Gastrocnemius medialis (tissue), 4 donors: ENCODE data around the gene IGF2BP1. TPM values are rescaled to one million over a fixed set of nuclear protein-coding genes. Genes with fewer than 3 reads are reported as not detected.
"Not testable (repeated sequence)": the region's sequence is repeated elsewhere in the genome, so short reads cannot be mapped to it uniquely, and the experiment has no call there.

Source experiments
- ATAC-seq, 2 donors: fragments of 150-250 bp; one replicate each; pipeline ENCODE4 v1.9.1; 2016
- DNase-seq, 2 donors: peaks; one replicate each; pipeline ENCODE4 v3.0.0-alpha.2; 2019
- H3K27ac ChIP-seq, 4 donors: fragments of 200-600 bp; sonication (generic); 1 replicate in 1 of 4; 2 replicates in 3 of 4; pipeline ENCODE4 v1.5.1; 2016 to 2018; ENCODE audit warnings: mild to moderate bottlenecking in 2 of 4, moderate library complexity in 1 of 4
- H3K27me3 ChIP-seq, 3 donors: fragments of 200-600 bp; sonication (generic) in 2 of 3; 1 replicate in 1 of 3; 2 replicates in 2 of 3; pipeline versions ENCODE4 v1.5.1 to v1.6.0; 2016 to 2019; ENCODE audit warnings: mild to moderate bottlenecking in 1 of 3, moderate library complexity in 1 of 3
- H3K36me3 ChIP-seq, 2 donors: fragments of 200-600 bp; sonication (generic) in 1 of 2; one replicate each; pipeline ENCODE4 v1.5.1; 2017 to 2018
- H3K4me1 ChIP-seq, 2 donors: fragments of 200-600 bp; sonication (generic) in 1 of 2; one replicate each; pipeline ENCODE4 v1.5.1; 2016 to 2017; ENCODE audit warnings: mild to moderate bottlenecking in 2 of 2
- H3K4me3 ChIP-seq, 4 donors: fragments of 200-600 bp; sonication (generic) in 3 of 4; 1 replicate in 1 of 4; 2 replicates in 3 of 4; pipeline ENCODE4 v1.5.1; 2016 to 2019; ENCODE audit warnings: mild to moderate bottlenecking in 2 of 4
- H3K9me3 ChIP-seq, 3 donors: fragments of 200-600 bp; sonication (generic) in 2 of 3; 1 replicate in 1 of 3; 2 replicates in 2 of 3; pipeline ENCODE4 v1.5.1; 2016 to 2019
- CTCF ChIP-seq, 5 experiments: fragments of 450-650 bp in 3 of 5; fragments of 200-600 bp in 2 of 5; sonication (generic) in 2 of 5; IDR thresholded peaks in 4 of 5; conservative IDR thresholded peaks in 1 of 5; 1 replicate in 4 of 5; 2 replicates in 1 of 5; pipeline ENCODE4 v1.5.1; 2016 to 2019; ENCODE audit warnings: antibody characterized with exemption in 5 of 5, mild to moderate bottlenecking in 3 of 5, moderate library complexity in 3 of 5
- POLR2A ChIP-seq, 2 donors: fragments of 450-650 bp; IDR thresholded peaks; one replicate each; pipeline ENCODE4 v1.6.1; 2017; ENCODE audit warnings: antibody characterized with exemption in 2 of 2, mild to moderate bottlenecking in 2 of 2, moderate library complexity in 2 of 2
- in situ Hi-C, 4 donors: fragments of 200-750 bp; cut with MboI; loops; one replicate each; pipeline versions ENCODE4 v1.15.0 to v1.8.0; 2017; ENCODE audit warnings: low sequenced_read_pairs in 4 of 4
- intact Hi-C: fragments of 100-400 bp; cut with DNase I; formaldehyde crosslinking; loops from one replicate; pipeline ENCODE4 v1.15.1; 2023; ENCODE audit warnings: low total_unique reads
- total RNA-seq, 4 donors: library from RNA; depleted of rRNA; stranded (reverse); fragments of >200 nt; gene quantifications; one replicate each; pipeline versions ENCODE4 v1.1.0 to v1.2.3, GENCODE V29; 2016

Gene IGF2BP1
- total RNA-seq, 4 donors from 2014 or later: not detected

GRCh38 chr17:49101054-49101534 lies 103.9 kb downstream of the IGF2BP1 start:
- ATAC-seq (no peak), DNase-seq (no peak)
- TF ChIP-seq CTCF (IDR thresholded peaks at IDR 0.05 in 4 of 5, conservative IDR thresholded peaks at IDR 0.05 in 1 of 5) (no peak), POLR2A (IDR thresholded peaks at IDR 0.05) (no peak)
- Histone ChIP-seq H3K27ac (no peak overlapping the region), H3K4me3 (no peak overlapping the region), H3K4me1 (no peaks in the 10 kb centered on the region), H3K36me3 (no peaks in the 10 kb centered on the region), H3K9me3 (no peaks in the 10 kb centered on the region), H3K27me3 (peaks cover 0 to 6% (median 3%) of the 10 kb centered on the region in 3 donors)
- in situ Hi-C loops (no loop called here), intact Hi-C loops (no loop called here)

GRCh38 chr17:49103360-49103759 lies 106.2 kb downstream of the IGF2BP1 start:
- H3K36me3 ChIP-seq, ATAC-seq, in situ Hi-C loops, H3K4me1 ChIP-seq, H3K9me3 ChIP-seq, H3K4me3 ChIP-seq, H3K27ac ChIP-seq, H3K27me3 ChIP-seq, intact Hi-C loops, DNase-seq: not testable (repeated sequence)

GRCh38 chr17:49104511-49105074 lies 107.4 kb downstream of the IGF2BP1 start:
- Histone ChIP-seq H3K36me3 (no peaks in the 10 kb centered on the region), H3K27me3 (peaks cover 0 to 8% (median 3%) of the 10 kb centered on the region in 3 donors), H3K27ac (no peak overlapping the region), H3K9me3 (no peaks in the 10 kb centered on the region), H3K4me1 (no peaks in the 10 kb centered on the region), H3K4me3 (no peak overlapping the region)
- TF ChIP-seq CTCF (IDR thresholded peaks at IDR 0.05 in 4 of 5, conservative IDR thresholded peaks at IDR 0.05 in 1 of 5) (no peak), POLR2A (IDR thresholded peaks at IDR 0.05) (no peak)
- ATAC-seq (no peak), DNase-seq (no peak)
- intact Hi-C loops: no loop called here
- in situ Hi-C loops: no loop called here

Other genes starting within 250 kb of the IGF2BP1 start
- under 1 TPM in 2 of 4 donors, not detected in 2; 0.10 TPM for gene TTLL6, start 180.2 kb upstream of the IGF2BP1 start, total RNA-seq
- gene CALCOCO2, start 166.3 kb upstream of the IGF2BP1 start, total RNA-seq: 100 to 1,000 TPM; 104 to 237 (median 132) TPM
- 100 to 1,000 TPM; 229 to 482 (median 368) TPM for gene ATP5MC1, start 104.6 kb upstream of the IGF2BP1 start, total RNA-seq
- 10 to 100 TPM; 32.7 to 41.1 (median 35.4) TPM for gene UBE2Z, start 89.0 kb upstream of the IGF2BP1 start, total RNA-seq
- 100 to 1,000 TPM in 1 of 4 donors, 10 to 100 TPM in 3; 64.9 to 123 (median 76.8) TPM for gene SNF8, start 52.5 kb upstream of the IGF2BP1 start, total RNA-seq
- gene GIP, start 28.8 kb upstream of the IGF2BP1 start, total RNA-seq: not detected
- under 1 TPM in 1 of 4 donors, not detected in 3; 0.22 TPM for gene B4GALNT2, start 135.4 kb downstream of the IGF2BP1 start, total RNA-seq
- gene GNGT2, start 213.2 kb downstream of the IGF2BP1 start, total RNA-seq: not detected
- 1 to 10 TPM; 1.2 to 2.6 (median 2.4) TPM for gene ABI3, start 213.3 kb downstream of the IGF2BP1 start, total RNA-seq
- 1 to 10 TPM in 3 of 4 donors, not detected in 1; 1.0 to 3.7 (median 2.1) TPM for gene PHOSPHO1, start 233.4 kb downstream of the IGF2BP1 start, total RNA-seq